GM12873 (cell line): ENCODE measurements around the gene ARPC4.
A peak's percentile ranks its signal among the peaks of the same experiment; 100 is the strongest.

Experiments used
- TF ChIP-seq, protein P1 (sequence below): IDR thresholded peaks from 2 replicates; pipeline ENCODE4 v1.5.1; 2012; ENCODE audit warnings: low read depth, mild to moderate bottlenecking, moderate library complexity, low read length, control low read depth; ENCODE audit not compliant: insufficient read depth; ENCODE audit errors: missing control alignments

The ARPC4 gene

DNA sequence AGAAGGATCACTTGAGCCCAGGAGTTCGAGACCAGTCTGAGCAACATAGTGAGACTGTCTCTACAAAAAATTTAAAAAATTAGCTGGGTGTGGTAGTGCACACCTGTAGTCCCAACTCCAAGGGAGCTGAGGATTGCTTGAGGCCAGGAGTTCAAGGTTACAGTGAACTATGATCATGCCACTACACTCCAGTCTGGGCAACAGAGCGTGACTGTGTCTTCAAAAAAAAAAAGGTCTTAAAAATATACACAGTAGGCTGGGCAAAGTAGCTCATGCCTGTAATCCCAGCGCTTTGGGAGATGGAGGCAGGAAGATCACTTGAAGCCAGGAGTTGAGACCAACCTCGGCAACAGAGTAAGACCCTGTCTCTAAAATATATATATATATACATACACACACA is 12.0 kb upstream of the ARPC4 start:
- TF ChIP-seq, protein P1, sequence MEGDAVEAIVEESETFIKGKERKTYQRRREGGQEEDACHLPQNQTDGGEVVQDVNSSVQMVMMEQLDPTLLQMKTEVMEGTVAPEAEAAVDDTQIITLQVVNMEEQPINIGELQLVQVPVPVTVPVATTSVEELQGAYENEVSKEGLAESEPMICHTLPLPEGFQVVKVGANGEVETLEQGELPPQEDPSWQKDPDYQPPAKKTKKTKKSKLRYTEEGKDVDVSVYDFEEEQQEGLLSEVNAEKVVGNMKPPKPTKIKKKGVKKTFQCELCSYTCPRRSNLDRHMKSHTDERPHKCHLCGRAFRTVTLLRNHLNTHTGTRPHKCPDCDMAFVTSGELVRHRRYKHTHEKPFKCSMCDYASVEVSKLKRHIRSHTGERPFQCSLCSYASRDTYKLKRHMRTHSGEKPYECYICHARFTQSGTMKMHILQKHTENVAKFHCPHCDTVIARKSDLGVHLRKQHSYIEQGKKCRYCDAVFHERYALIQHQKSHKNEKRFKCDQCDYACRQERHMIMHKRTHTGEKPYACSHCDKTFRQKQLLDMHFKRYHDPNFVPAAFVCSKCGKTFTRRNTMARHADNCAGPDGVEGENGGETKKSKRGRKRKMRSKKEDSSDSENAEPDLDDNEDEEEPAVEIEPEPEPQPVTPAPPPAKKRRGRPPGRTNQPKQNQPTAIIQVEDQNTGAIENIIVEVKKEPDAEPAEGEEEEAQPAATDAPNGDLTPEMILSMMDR, result no peak

DNA sequence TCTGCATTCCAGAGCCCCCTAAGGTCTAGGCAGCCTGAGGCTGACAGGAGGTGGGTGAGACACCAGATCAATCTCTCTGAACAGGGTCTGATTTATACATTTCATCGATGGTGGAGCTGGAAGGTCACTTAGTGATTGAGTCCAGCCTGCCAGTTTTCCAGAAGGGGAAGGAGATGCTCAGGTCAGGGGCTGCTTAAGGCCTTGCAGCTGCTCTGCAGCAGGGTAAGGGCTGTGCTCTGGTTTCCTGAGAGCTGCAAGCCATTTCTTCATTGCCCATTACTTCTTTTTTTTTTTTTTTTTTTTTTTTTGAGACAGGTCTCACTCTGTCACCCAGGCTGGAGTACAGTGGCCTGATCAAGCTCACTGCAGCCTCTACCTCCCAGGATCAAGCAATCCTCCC is 11.3 kb upstream of the ARPC4 start:
- TF ChIP-seq, protein P1, result no peak

DNA sequence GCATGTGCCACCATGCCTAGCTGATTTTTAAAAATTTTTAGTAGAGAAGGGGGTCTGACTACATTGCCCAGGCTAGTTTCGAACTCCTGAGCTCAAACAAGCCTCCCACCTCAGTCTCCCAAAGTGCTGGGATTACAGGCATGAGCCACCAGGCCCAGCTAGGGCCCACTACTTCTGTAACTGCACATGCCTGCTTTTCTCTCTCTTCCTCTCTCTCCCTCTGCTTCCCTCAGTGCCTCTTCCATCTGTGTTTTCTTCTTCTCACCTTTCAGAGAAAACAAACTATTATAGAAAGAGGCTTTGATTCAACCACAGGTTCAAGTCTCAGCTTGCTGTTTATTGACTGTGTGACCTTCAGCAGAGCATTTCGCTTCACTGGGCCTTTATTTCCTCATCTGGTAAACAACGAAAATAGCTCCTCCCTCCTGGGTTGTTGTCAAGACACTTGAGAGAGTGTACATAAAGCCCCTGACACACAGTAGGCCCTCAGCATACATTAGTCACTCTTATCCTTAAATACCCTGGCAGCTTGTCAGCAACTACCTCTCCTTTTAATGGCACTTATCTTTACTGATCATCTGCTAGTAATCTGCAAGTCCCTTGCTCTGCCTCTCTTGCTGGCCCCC is 10.8 kb upstream of the ARPC4 start:
- TF ChIP-seq, protein P1, result no peak

DNA sequence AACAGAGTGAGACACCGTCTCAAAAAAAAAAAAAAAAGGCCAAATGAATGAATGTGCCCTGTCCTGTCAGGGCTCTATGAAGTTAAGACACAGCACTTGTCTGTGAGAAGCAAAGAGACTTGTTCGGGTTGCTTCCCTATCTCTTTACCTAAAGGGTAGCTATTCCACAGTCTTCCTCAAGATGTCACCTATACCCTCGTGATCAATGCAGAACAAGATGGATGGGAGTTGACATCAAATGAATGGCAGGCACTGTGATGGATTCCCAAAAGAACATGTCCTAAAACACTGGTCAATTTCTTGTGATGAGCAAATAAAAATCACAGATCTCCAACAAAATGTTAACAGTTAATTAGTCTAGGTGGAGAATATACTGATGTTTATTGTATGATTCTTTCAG is 10.1 kb upstream of the ARPC4 start:
- TF ChIP-seq, protein P1, result peak; percentile 33

DNA sequence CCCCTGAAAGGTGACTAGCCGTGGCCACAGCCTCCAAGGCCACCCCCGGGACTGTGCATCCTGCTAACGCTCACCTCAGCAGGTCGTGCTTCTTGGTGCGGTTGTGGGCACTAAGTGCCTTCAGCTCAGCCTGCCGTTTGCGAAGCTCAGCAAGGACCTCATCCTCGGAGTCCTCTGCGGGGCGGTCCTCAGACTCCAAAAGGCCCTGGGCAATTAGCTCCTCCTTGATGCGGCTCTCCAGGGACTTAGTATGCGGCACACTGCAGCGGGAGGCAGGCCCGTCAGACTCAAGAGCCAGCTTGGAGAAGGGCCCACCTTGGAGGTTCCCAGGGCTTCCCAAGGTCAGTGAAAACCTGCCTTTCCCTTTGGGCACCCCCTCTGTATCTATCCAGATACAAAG is 8.9 kb upstream of the ARPC4 start:
- TF ChIP-seq, protein P1, result no peak

DNA sequence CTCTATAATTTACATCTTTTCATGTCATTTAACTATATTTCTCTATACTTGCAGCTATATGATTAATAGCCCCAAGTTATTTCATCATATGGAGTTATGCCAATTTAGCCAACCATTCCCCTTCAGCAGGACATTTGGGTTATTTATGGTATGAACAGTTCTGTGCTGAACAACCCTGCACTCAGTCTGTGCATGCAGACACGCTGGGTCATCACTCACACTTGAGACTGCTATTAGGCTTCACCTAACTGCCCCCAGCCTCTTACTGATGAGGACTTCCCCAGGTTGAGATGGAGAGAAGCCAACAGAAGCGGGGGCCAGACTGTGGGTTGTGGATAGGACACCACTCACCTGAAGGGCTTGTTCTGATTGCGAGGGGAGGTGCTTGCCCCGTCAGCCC is 7.9 kb upstream of the ARPC4 start:
- TF ChIP-seq, protein P1, result no peak

DNA sequence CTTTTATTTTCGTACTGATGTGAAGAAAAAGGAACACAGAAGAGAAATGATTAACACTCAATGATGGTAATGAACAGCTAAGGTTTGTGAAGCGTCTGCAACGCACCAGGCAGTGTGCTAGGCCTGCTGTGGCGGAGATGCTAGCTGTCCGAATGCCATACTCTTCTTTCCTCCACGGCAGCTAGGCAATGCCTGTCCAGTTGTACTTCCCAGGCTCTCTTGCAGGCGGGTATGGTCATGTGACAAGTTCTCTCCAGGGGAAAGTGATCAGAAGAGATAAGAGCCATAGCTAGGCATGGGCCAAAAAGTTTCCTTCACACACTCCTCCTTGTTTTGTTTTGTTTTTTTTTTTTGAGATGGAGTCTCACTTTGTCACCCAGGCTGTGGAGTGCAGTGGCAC is 7.3 kb upstream of the ARPC4 start:
- TF ChIP-seq, protein P1, result no peak
